GM21723 (cell line): Measurements from ENCODE around the gene PSMC3.

Experiments
- ATAC-seq: cut with Tn5 transposase; IDR thresholded peaks from one replicate; pipeline ENCODE4 v1.9.1; 2021; ENCODE audit warnings: mild to moderate bottlenecking, moderate library complexity; ENCODE audit not compliant: unreplicated experiment

PSMC3 gene

GRCh38 chr11:47395223-47396048 lies 30.8 kb downstream of the PSMC3 start:
- no peak for ATAC-seq

GRCh38 chr11:47394322-47395222 lies 31.7 kb downstream of the PSMC3 start:
- ATAC-seq, result peak; percentile 49

- no peak for ATAC-seq
Measured at GRCh38 chr11:47394050-47394321, 32.3 kb downstream of the PSMC3 start.

- ATAC-seq, result no peak
Measured at GRCh38 chr11:47393163-47394049, 32.8 kb downstream of the PSMC3 start.

- ATAC-seq, result no peak
Measured at GRCh38 chr11:47392546-47393162, 33.6 kb downstream of the PSMC3 start.

- ATAC-seq, result no peak
Measured at GRCh38 chr11:47391711-47392432, 34.4 kb downstream of the PSMC3 start.

GRCh38 chr11:47391077-47391583 lies 35.1 kb downstream of the PSMC3 start:
- ATAC-seq, result no peak

GRCh38 chr11:47390422-47390760 lies 35.8 kb downstream of the PSMC3 start:
- no peak for ATAC-seq

GRCh38 chr11:47389577-47390421 lies 36.4 kb downstream of the PSMC3 start:
- ATAC-seq, result no peak

GRCh38 chr11:47388697-47389576 lies 37.3 kb downstream of the PSMC3 start:
- ATAC-seq, result no peak

- ATAC-seq, result no peak
Measured at GRCh38 chr11:47387944-47388696, 38.1 kb downstream of the PSMC3 start.

- ATAC-seq, result no peak
Measured at GRCh38 chr11:47384498-47384897, 41.7 kb downstream of the PSMC3 start.

GRCh38 chr11:47383071-47383470 lies 43.2 kb downstream of the PSMC3 start:
- no peak for ATAC-seq

GRCh38 chr11:47380078-47380477 lies 46.2 kb downstream of the PSMC3 start:
- no peak for ATAC-seq

GRCh38 chr11:47379317-47379716 lies 46.9 kb downstream of the PSMC3 start:
- ATAC-seq, result no peak

- ATAC-seq, result no peak
Measured at GRCh38 chr11:47378836-47379170, 47.4 kb downstream of the PSMC3 start.

- ATAC-seq, result peak; percentile 76
Measured at GRCh38 chr11:47378010-47378835, 48.0 kb downstream of the PSMC3 start, which contains the start of gene SPI1. TSS of gene SPI1 (minus strand) at chr11:47378547. CDS start at chr11:47378353, 194 bp downstream.
